Spleen (tissue), 11 donors: ENCODE data around the gene OR2S2. TPM values are rescaled to one million over a fixed set of nuclear protein-coding genes. Genes with fewer than 3 reads are reported as not detected.
"Not testable (repeated sequence)": the region's sequence is repeated elsewhere in the genome, so short reads cannot be mapped to it uniquely, and the experiment has no call there.

Experiments
- DNase-seq: peaks from one replicate; pipeline ENCODE4 v3.0.0-alpha.2; 2020
- H3K27ac ChIP-seq, 8 donors: fragments of 200-600 bp; sonication (generic) in 7 of 8; 1 replicate in 4 of 8; 2 replicates in 4 of 8; pipeline versions ENCODE4 v1.5.0 to v1.8.0; 2016 to 2021; ENCODE audit warnings: inconsistent platforms in 4 of 8, mild to moderate bottlenecking in 4 of 8, moderate library complexity in 1 of 8
- H3K27me3 ChIP-seq, 7 donors: fragments of 200-600 bp; sonication (generic) in 6 of 7; replicated peaks in 1 of 7; 1 replicate in 4 of 7; 2 replicates in 3 of 7; pipeline versions ENCODE4 v1.5.0 to v1.8.0; 2016 to 2021; ENCODE audit warnings: inconsistent platforms in 3 of 7, mild to moderate bottlenecking in 1 of 7
- H3K36me3 ChIP-seq, 6 donors: fragments of 200-600 bp; sonication (generic) in 5 of 6; 1 replicate in 4 of 6; 2 replicates in 2 of 6; pipeline versions ENCODE4 v1.5.0 to v1.8.0; 2016 to 2021; ENCODE audit warnings: inconsistent platforms in 2 of 6
- H3K4me1 ChIP-seq, 6 donors: fragments of 200-600 bp; sonication (generic) in 5 of 6; 1 replicate in 3 of 6; 2 replicates in 3 of 6; pipeline versions ENCODE4 v1.5.0 to v1.8.0; 2016 to 2021; ENCODE audit warnings: inconsistent platforms in 3 of 6
- H3K4me3 ChIP-seq, 8 donors: fragments of 200-600 bp; sonication (generic) in 7 of 8; 1 replicate in 4 of 8; 2 replicates in 4 of 8; pipeline versions ENCODE4 v1.5.0 to v1.8.0; 2016 to 2021; ENCODE audit warnings: inconsistent platforms in 4 of 8, mild to moderate bottlenecking in 4 of 8, moderate library complexity in 2 of 8
- H3K9me3 ChIP-seq, 8 donors: fragments of 200-600 bp; sonication (generic) in 7 of 8; 1 replicate in 4 of 8; 2 replicates in 4 of 8; pipeline versions ENCODE4 v1.5.0 to v1.8.0; 2016 to 2021; ENCODE audit warnings: inconsistent platforms in 4 of 8
- POLR2A ChIP-seq, 3 donors: fragments of 450-650 bp; IDR thresholded peaks; one replicate each; pipeline ENCODE4 v1.5.1; 2017; ENCODE audit warnings: antibody characterized with exemption in 3 of 3, mild to moderate bottlenecking in 1 of 3
- POLR2AphosphoS5 ChIP-seq, 3 donors: sonication (generic); formaldehyde crosslinking; IDR thresholded peaks; one replicate each; pipeline ENCODE4 v1.5.1; 2017; ENCODE audit warnings: antibody characterized with exemption in 3 of 3
- WGBS, 5 donors: extraction: QIAGEN DNeasy Blood & Tissue Kit in 3 of 5; methylation state at CpG; one replicate each; pipeline versions ENCODE4 v1.1.5 to v1.1.7; 2013 to 2018; 5-methylcytosine and 5-hydroxymethylcytosine counted together
- intact Hi-C: fragments of 100-400 bp; cut with DNase I; formaldehyde crosslinking; loops from one replicate; pipeline ENCODE4 v1.15.0; 2023; ENCODE audit warnings: low total_unique reads
- polyA plus RNA-seq, 3 donors: library from polyadenylated mRNA; stranded (reverse); fragments of 200-250 nt; gene quantifications; one replicate each; pipeline ENCODE4 v1.2.1, GENCODE V29; 2013
- total RNA-seq, 7 donors: library from RNA; depleted of rRNA in 3 of 7; stranded (reverse); fragments of >200 nt in 3 of 7; fragmentation: NEBNext Ultra II Directional in 4 of 7; extraction: Animal tissue kit (Norgen Biotek cat#: 25700) in 4 of 7; gene quantifications; one replicate each; pipeline versions ENCODE4 v1.1.0 to v1.2.1, GENCODE V29; 2016 to 2021
- TF ChIP-seq, protein P1 (sequence below), 11 experiments: fragments of 200-600 bp in 7 of 11; fragments of 450-650 bp in 4 of 11; sonication (generic) in 4 of 11; IDR thresholded peaks in 8 of 11; conservative IDR thresholded peaks in 3 of 11; 1 replicate in 7 of 11; 2 replicates in 4 of 11; pipeline versions ENCODE4 v1.4.0 to v1.8.0; 2016 to 2021; ENCODE audit warnings: antibody characterized with exemption in 11 of 11, inconsistent platforms in 4 of 11, mild to moderate bottlenecking in 1 of 11
- donor health status: healthy with polysubstance abuse.
- donor health status: DM: no; HTN: no; CAD: no; lungs with moderate emphysema.
- donor health status: DM: no; HTN: no; CAD: no.
- donor health status: Bipolar disorder and iron deficiency.
- donor health status: healthy.
- donor health status: DM: no; HTN: no; CAD: no.
- donor health status: DM: yes; HTN: yes; CAD: no.

Gene OR2S2
- total and polyA plus RNA-seq, 10 donors = not detected

- no peak for DNase-seq
- WGBS, 5 donors = 80 to 90% (median 85%) methylated on average over 10 of the region's 10 CpGs
- peak overlapping the region in 1 of 8 donors; percentile 12 for H3K27ac ChIP-seq
- H3K36me3 ChIP-seq = no peaks in the 10 kb centered on the region
- H3K9me3 ChIP-seq = no peaks in the 10 kb centered on the region
- intact Hi-C loops = no loop called here
- TF ChIP-seq POLR2AphosphoS5 (IDR thresholded peaks at IDR 0.05) (no peak), POLR2A (IDR thresholded peaks at IDR 0.05) (no peak)
- TF ChIP-seq, protein P1, sequence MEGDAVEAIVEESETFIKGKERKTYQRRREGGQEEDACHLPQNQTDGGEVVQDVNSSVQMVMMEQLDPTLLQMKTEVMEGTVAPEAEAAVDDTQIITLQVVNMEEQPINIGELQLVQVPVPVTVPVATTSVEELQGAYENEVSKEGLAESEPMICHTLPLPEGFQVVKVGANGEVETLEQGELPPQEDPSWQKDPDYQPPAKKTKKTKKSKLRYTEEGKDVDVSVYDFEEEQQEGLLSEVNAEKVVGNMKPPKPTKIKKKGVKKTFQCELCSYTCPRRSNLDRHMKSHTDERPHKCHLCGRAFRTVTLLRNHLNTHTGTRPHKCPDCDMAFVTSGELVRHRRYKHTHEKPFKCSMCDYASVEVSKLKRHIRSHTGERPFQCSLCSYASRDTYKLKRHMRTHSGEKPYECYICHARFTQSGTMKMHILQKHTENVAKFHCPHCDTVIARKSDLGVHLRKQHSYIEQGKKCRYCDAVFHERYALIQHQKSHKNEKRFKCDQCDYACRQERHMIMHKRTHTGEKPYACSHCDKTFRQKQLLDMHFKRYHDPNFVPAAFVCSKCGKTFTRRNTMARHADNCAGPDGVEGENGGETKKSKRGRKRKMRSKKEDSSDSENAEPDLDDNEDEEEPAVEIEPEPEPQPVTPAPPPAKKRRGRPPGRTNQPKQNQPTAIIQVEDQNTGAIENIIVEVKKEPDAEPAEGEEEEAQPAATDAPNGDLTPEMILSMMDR (IDR thresholded peaks at IDR 0.05 in 8 of 11, conservative IDR thresholded peaks at IDR 0.05 in 3 of 11) = no peak
- no peak overlapping the region for H3K4me3 ChIP-seq
- H3K27me3 ChIP-seq = peaks cover 0 to 10% (median 0%) of the 10 kb centered on the region in 7 donors
- peaks cover 0 to 37% (median 8%) of the 10 kb centered on the region in 6 donors for H3K4me1 ChIP-seq
These were observed 19.2 kb downstream of the OR2S2 start for GRCh38 chr9:35938474-35939356.

GRCh38 chr9:35937227-35937626 lies 20.7 kb downstream of the OR2S2 start:
- Histone ChIP-seq H3K27me3 (peaks cover 0 to 7% (median 0%) of the 10 kb centered on the region in 7 donors), H3K4me3 (no peak overlapping the region), H3K4me1 (peaks cover 0 to 45% (median 8%) of the 10 kb centered on the region in 6 donors), H3K27ac (no peak overlapping the region), H3K9me3 (no peaks in the 10 kb centered on the region), H3K36me3 (no peaks in the 10 kb centered on the region)
- WGBS, 5 donors = 48 to 81% (median 72%) methylated on average over 2 of the region's 2 CpGs
- no peak for DNase-seq
- intact Hi-C loops = no loop called here
- TF ChIP-seq, protein P1 (IDR thresholded peaks at IDR 0.05 in 8 of 11, conservative IDR thresholded peaks at IDR 0.05 in 3 of 11) = no peak
- no peak for TF ChIP-seq POLR2AphosphoS5 (IDR thresholded peaks at IDR 0.05)
- no peak for TF ChIP-seq POLR2A (IDR thresholded peaks at IDR 0.05)

GRCh38 chr9:35935755-35936509 lies 22.0 kb downstream of the OR2S2 start:
- intact Hi-C loops = no loop called here
- no peak for DNase-seq
- no peak overlapping the region for H3K27ac ChIP-seq
- H3K4me1 ChIP-seq = peaks cover 0 to 38% (median 7%) of the 10 kb centered on the region in 6 donors
- H3K9me3 ChIP-seq = no peaks in the 10 kb centered on the region
- H3K36me3 ChIP-seq = no peaks in the 10 kb centered on the region
- H3K4me3 ChIP-seq = no peak overlapping the region
- peaks cover 0 to 7% (median 0%) of the 10 kb centered on the region in 7 donors for H3K27me3 ChIP-seq
- TF ChIP-seq POLR2AphosphoS5 (IDR thresholded peaks at IDR 0.05) (no peak), POLR2A (IDR thresholded peaks at IDR 0.05) (no peak)
- TF ChIP-seq, protein P1 (IDR thresholded peaks at IDR 0.05 in 8 of 11, conservative IDR thresholded peaks at IDR 0.05 in 3 of 11) = no peak
- WGBS, 5 donors = 70 to 93% (median 78%) methylated on average over 7 of the region's 7 CpGs

GRCh38 chr9:35935261-35935660 lies 22.7 kb downstream of the OR2S2 start:
- no peak overlapping the region for H3K4me3 ChIP-seq
- intact Hi-C loops = no loop called here
- no peaks in the 10 kb centered on the region for H3K9me3 ChIP-seq
- H3K4me1 ChIP-seq = peaks cover 0 to 31% (median 5%) of the 10 kb centered on the region in 6 donors
- no peak for TF ChIP-seq POLR2A (IDR thresholded peaks at IDR 0.05)
- no peak for TF ChIP-seq POLR2AphosphoS5 (IDR thresholded peaks at IDR 0.05)
- TF ChIP-seq, protein P1 (IDR thresholded peaks at IDR 0.05 in 8 of 11, conservative IDR thresholded peaks at IDR 0.05 in 3 of 11) = no peak
- H3K27me3 ChIP-seq = peaks cover 0 to 7% (median 0%) of the 10 kb centered on the region in 7 donors
- H3K36me3 ChIP-seq = no peaks in the 10 kb centered on the region
- 93 to 97% (median 97%) methylated on average over 4 of the region's 4 CpGs for whole genome bisulfite sequencing, 5 donors
- no peak for DNase-seq
- no peak overlapping the region for H3K27ac ChIP-seq

- peaks cover 0 to 27% (median 6%) of the 10 kb centered on the region in 6 donors for H3K4me1 ChIP-seq
- H3K27ac ChIP-seq, H3K27me3 ChIP-seq, DNase-seq, intact Hi-C loops, H3K4me3 ChIP-seq, H3K36me3 ChIP-seq, H3K9me3 ChIP-seq: not testable (repeated sequence)
- WGBS, 5 donors = 90 to 97% (median 94%) methylated on average over 6 of the region's 6 CpGs
These were observed 23.9 kb downstream of the OR2S2 start for GRCh38 chr9:35934069-35934468.
